ENCODE measurements around the gene AGAP2. TPM values are rescaled to one million over a fixed set of nuclear protein-coding genes. Genes with fewer than 3 reads are reported as not detected.
A peak's percentile ranks its signal among the peaks of the same experiment; 100 is the strongest.

Gene AGAP2
- total RNA-seq, 1 donor from 2014 or later, result not detected

GRCh38 chr12:57771236-57771872, 32.8 kb upstream of the AGAP2 start:
- no peak for DNase-seq (ENCODE audit: low read depth)
- H3K4me3 ChIP-seq (ENCODE audit: low read depth, low read length), result peak overlapping the region; percentile 70
- H3K27me3 ChIP-seq (ENCODE audit: control insufficient read depth, insufficient read depth, low read length), result peaks cover under 1% of the 10 kb centered on the region
- no peak for TF ChIP-seq CTCF (IDR thresholded peaks at IDR 0.05; ENCODE audit: insufficient read depth, low read length, poor library complexity, severe bottlenecking)
- H3K36me3 ChIP-seq (ENCODE audit: control insufficient read depth, insufficient read depth, low read length), result no peaks in the 10 kb centered on the region

- no peak for TF ChIP-seq CTCF (IDR thresholded peaks at IDR 0.05; ENCODE audit: insufficient read depth, low read length, poor library complexity, severe bottlenecking)
- Histone ChIP-seq H3K4me3 (ENCODE audit: low read depth, low read length) (no peak overlapping the region), H3K27me3 (ENCODE audit: control insufficient read depth, insufficient read depth, low read length) (peaks cover 7% of the 10 kb centered on the region), H3K36me3 (ENCODE audit: control insufficient read depth, insufficient read depth, low read length) (no peaks in the 10 kb centered on the region)
- no peak for DNase-seq (ENCODE audit: low read depth)
Observed at GRCh38 chr12:57770734-57771133, 32.2 kb upstream of the AGAP2 start.

GRCh38 chr12:57769594-57769993, 31.1 kb upstream of the AGAP2 start:
- H3K4me3 ChIP-seq (ENCODE audit: low read depth, low read length), result no peak overlapping the region
- no peak for TF ChIP-seq CTCF (IDR thresholded peaks at IDR 0.05; ENCODE audit: insufficient read depth, low read length, poor library complexity, severe bottlenecking)
- no peak for DNase-seq (ENCODE audit: low read depth)
- peaks cover 18% of the 10 kb centered on the region for H3K27me3 ChIP-seq (ENCODE audit: control insufficient read depth, insufficient read depth, low read length)
- H3K36me3 ChIP-seq (ENCODE audit: control insufficient read depth, insufficient read depth, low read length), result no peaks in the 10 kb centered on the region

GRCh38 chr12:57767876-57768275, 29.3 kb upstream of the AGAP2 start:
- Histone ChIP-seq H3K27me3 (ENCODE audit: control insufficient read depth, insufficient read depth, low read length) (peaks cover 29% of the 10 kb centered on the region), H3K36me3 (ENCODE audit: control insufficient read depth, insufficient read depth, low read length) (no peaks in the 10 kb centered on the region), H3K4me3 (ENCODE audit: low read depth, low read length) (no peak overlapping the region)
- TF ChIP-seq CTCF (IDR thresholded peaks at IDR 0.05; ENCODE audit: insufficient read depth, low read length, poor library complexity, severe bottlenecking), result no peak
- no peak for DNase-seq (ENCODE audit: low read depth)

- TF ChIP-seq CTCF (IDR thresholded peaks at IDR 0.05; ENCODE audit: insufficient read depth, low read length, poor library complexity, severe bottlenecking), result no peak
- no peak overlapping the region for H3K4me3 ChIP-seq (ENCODE audit: low read depth, low read length)
- DNase-seq (ENCODE audit: low read depth), result no peak
- peaks cover 29% of the 10 kb centered on the region for H3K27me3 ChIP-seq (ENCODE audit: control insufficient read depth, insufficient read depth, low read length)
- no peaks in the 10 kb centered on the region for H3K36me3 ChIP-seq (ENCODE audit: control insufficient read depth, insufficient read depth, low read length)
Observed at GRCh38 chr12:57767305-57767698, 28.8 kb upstream of the AGAP2 start.

Data from kidney epithelial cell (primary cell).